HEK293 (cell line): ENCODE data around the gene UBE2D2.

Source experiments
- BCL11A ChIP-seq: fragments of 450-650 bp; formaldehyde crosslinking; IDR thresholded peaks from 2 replicates; pipeline ENCODE4 v1.5.1; 2016; ENCODE audit warnings: low read depth, missing biosample characterization, missing genetic modification characterization
- IKZF3 ChIP-seq: fragments of 450-650 bp; IDR thresholded peaks from 2 replicates; pipeline ENCODE4 v1.5.0; 2018; ENCODE audit warnings: missing biosample characterization, mild to moderate bottlenecking, missing genetic modification characterization, moderate library complexity
- KLF10 ChIP-seq: fragments of 450-650 bp; IDR thresholded peaks from 2 replicates; pipeline ENCODE4 v1.5.1; 2018; ENCODE audit warnings: missing biosample characterization, mild to moderate bottlenecking, missing genetic modification characterization
- KLF16 ChIP-seq: fragments of 450-650 bp; formaldehyde crosslinking; IDR thresholded peaks from 2 replicates; pipeline ENCODE4 v1.5.1; 2017; ENCODE audit warnings: missing biosample characterization, missing genetic modification characterization
- SETDB1 ChIP-seq: IDR thresholded peaks from one replicate; pipeline ENCODE4 v1.6.1; 2017; ENCODE audit warnings: mild to moderate bottlenecking, low read length, moderate library complexity, mixed read lengths; ENCODE audit not compliant: insufficient read length
- SP2 ChIP-seq: fragments of 450-650 bp; formaldehyde crosslinking; IDR thresholded peaks from 2 replicates; pipeline ENCODE4 v1.5.1; 2016; ENCODE audit warnings: missing biosample characterization, missing genetic modification characterization
- ZFP41 ChIP-seq: fragments of 450-650 bp; formaldehyde crosslinking; IDR thresholded peaks from 2 replicates; pipeline ENCODE4 v1.5.1; 2016; ENCODE audit warnings: missing biosample characterization, missing genetic modification characterization, borderline replicate concordance
- ZNF10 ChIP-seq: fragments of 450-650 bp; formaldehyde crosslinking; IDR thresholded peaks from 2 replicates; pipeline ENCODE4 v1.5.1; 2017; ENCODE audit warnings: missing biosample characterization, missing genetic modification characterization
- ZNF121 ChIP-seq: fragments of 450-650 bp; formaldehyde crosslinking; IDR thresholded peaks from 2 replicates; pipeline ENCODE4 v1.5.1; 2016; ENCODE audit warnings: missing biosample characterization, missing genetic modification characterization
- ZNF138 ChIP-seq: fragments of 450-650 bp; formaldehyde crosslinking; IDR thresholded peaks from 2 replicates; pipeline ENCODE4 v1.5.1; 2016; ENCODE audit warnings: missing biosample characterization, missing genetic modification characterization, borderline replicate concordance
- ZNF157 ChIP-seq: fragments of 450-650 bp; formaldehyde crosslinking; IDR thresholded peaks from 2 replicates; pipeline ENCODE4 v1.5.1; 2016; ENCODE audit warnings: missing biosample characterization, missing genetic modification characterization
- ZNF2 ChIP-seq: fragments of 450-650 bp; formaldehyde crosslinking; IDR thresholded peaks from 2 replicates; pipeline ENCODE4 v1.5.1; 2016; ENCODE audit warnings: missing biosample characterization, missing genetic modification characterization
- ZNF335 ChIP-seq: fragments of 450-650 bp; formaldehyde crosslinking; conservative IDR thresholded peaks from 2 replicates; pipeline ENCODE4 v1.5.1; 2016; ENCODE audit warnings: missing biosample characterization, missing genetic modification characterization
- ZNF341 ChIP-seq: fragments of 450-650 bp; formaldehyde crosslinking; IDR thresholded peaks from 2 replicates; pipeline ENCODE4; 2016; ENCODE audit warnings: low read depth, missing biosample characterization, missing genetic modification characterization
- ZNF366 ChIP-seq: fragments of 450-650 bp; formaldehyde crosslinking; conservative IDR thresholded peaks from 2 replicates; pipeline ENCODE4 v1.5.1; 2016; ENCODE audit warnings: missing biosample characterization, missing genetic modification characterization
- ZNF391 ChIP-seq: fragments of 450-650 bp; formaldehyde crosslinking; IDR thresholded peaks from 2 replicates; pipeline ENCODE4 v1.5.1; 2016; ENCODE audit warnings: low read depth, missing biosample characterization, missing genetic modification characterization, borderline replicate concordance
- ZNF394 ChIP-seq: fragments of 450-650 bp; formaldehyde crosslinking; IDR thresholded peaks from 2 replicates; pipeline ENCODE4 v1.5.1; 2016; ENCODE audit warnings: missing biosample characterization, missing genetic modification characterization, mild to moderate bottlenecking, moderate library complexity, borderline replicate concordance
- ZNF623 ChIP-seq: fragments of 450-650 bp; formaldehyde crosslinking; IDR thresholded peaks from 2 replicates; pipeline ENCODE4 v1.5.1; 2016; ENCODE audit warnings: missing biosample characterization, missing genetic modification characterization
- ZNF629 ChIP-seq: fragments of 450-650 bp; formaldehyde crosslinking; IDR thresholded peaks from 2 replicates; pipeline ENCODE4 v1.5.1; 2017; ENCODE audit warnings: missing biosample characterization, missing genetic modification characterization
- ZNF660 ChIP-seq: fragments of 450-650 bp; IDR thresholded peaks from 2 replicates; pipeline ENCODE4 v1.5.1; 2018; ENCODE audit warnings: missing biosample characterization, mild to moderate bottlenecking, missing genetic modification characterization
- ZNF707 ChIP-seq: fragments of 450-650 bp; formaldehyde crosslinking; IDR thresholded peaks from 2 replicates; pipeline ENCODE4 v1.5.1; 2016; ENCODE audit warnings: missing biosample characterization, missing genetic modification characterization
- TF ChIP-seq, protein P1 (sequence below): fragments of 450-650 bp; formaldehyde crosslinking; IDR thresholded peaks from 2 replicates; pipeline ENCODE4 v1.5.1; 2017; ENCODE audit warnings: missing biosample characterization, missing genetic modification characterization
- TF ChIP-seq, protein P2 (sequence below): fragments of 450-650 bp; formaldehyde crosslinking; IDR thresholded peaks from 2 replicates; pipeline ENCODE4 v1.5.1; 2016; ENCODE audit warnings: missing biosample characterization, missing genetic modification characterization
- TF ChIP-seq, protein P3 (sequence below): fragments of 450-650 bp; IDR thresholded peaks from 2 replicates; pipeline ENCODE4 v1.5.1; 2018; ENCODE audit warnings: missing biosample characterization, mild to moderate bottlenecking, missing genetic modification characterization
- TF ChIP-seq, protein P4 (sequence below): fragments of 450-650 bp; formaldehyde crosslinking; IDR thresholded peaks from 2 replicates; pipeline ENCODE4; 2016; ENCODE audit warnings: missing biosample characterization, missing genetic modification characterization
- TF ChIP-seq, protein P5 (sequence below): fragments of 450-650 bp; formaldehyde crosslinking; IDR thresholded peaks from 2 replicates; pipeline ENCODE4 v1.5.1; 2016; ENCODE audit warnings: missing biosample characterization, missing genetic modification characterization
- TF ChIP-seq, protein P6 (sequence below): fragments of 450-650 bp; formaldehyde crosslinking; IDR thresholded peaks from 2 replicates; pipeline ENCODE4 v1.5.1; 2016; ENCODE audit warnings: missing biosample characterization, missing genetic modification characterization
- TF ChIP-seq, protein P7 (sequence below): fragments of 450-650 bp; formaldehyde crosslinking; optimal IDR thresholded peaks from 2 replicates; pipeline ENCODE3; 2016; ENCODE audit warnings: missing biosample characterization, mild to moderate bottlenecking, missing genetic modification characterization

UBE2D2 gene

DNA sequence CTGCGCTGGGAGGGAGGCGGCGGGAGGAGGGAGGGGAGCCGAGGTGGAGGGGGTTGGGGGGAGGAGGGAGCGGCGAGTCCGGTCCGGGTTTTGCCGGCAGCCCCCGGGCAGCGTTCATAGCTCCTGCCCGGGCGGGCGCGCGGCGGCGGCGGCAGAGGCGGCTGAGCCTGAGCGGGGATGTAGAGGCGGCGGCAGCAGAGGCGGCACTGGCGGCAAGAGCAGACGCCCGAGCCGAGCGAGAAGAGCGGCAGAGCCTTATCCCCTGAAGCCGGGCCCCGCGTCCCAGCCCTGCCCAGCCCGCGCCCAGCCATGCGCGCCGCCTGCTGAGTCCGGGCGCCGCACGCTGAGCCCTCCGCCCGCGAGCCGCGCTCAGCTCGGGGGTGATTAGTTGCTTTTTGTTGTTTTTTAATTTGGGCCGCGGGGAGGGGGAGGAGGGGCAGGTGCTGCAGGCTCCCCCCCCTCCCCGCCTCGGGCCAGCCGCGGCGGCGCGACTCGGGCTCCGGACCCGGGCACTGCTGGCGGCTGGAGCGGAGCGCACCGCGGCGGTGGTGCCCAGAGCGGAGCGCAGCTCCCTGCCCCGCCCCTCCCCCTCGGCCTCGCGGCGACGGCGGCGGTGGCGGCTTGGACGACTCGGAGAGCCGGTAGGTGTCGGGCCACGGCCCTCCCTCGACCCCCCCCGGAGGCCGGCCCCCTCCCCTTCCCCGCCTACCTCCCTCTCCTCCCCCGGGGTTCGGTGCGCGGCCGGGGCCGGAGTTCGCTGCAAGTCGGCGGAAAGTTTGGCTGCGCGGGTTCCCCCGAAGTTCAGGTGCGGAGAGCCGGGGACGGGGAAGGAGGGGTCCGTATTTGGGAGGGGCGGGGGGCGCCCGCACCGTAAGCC is 87.3 kb downstream of the UBE2D2 start, which contains the start of gene CXXC5 (continued):
- TF ChIP-seq SETDB1: no peak
- TF ChIP-seq ZNF394 (tag by site-specific recombination): peak; percentile 15; the same call in 1 of the 2 replicates
- TF ChIP-seq SP2 (tag by site-specific recombination): peak; percentile 45
- TF ChIP-seq ZFP41 (tag by site-specific recombination): no peak
- TF ChIP-seq ZNF623 (tag by site-specific recombination): no peak
- TF ChIP-seq KLF16 (tag by site-specific recombination): peak; percentile 73
- TF ChIP-seq ZNF707 (tag by site-specific recombination): no peak
- no peak for TF ChIP-seq ZNF335 (tag by site-specific recombination)
- TF ChIP-seq ZNF138 (tag by site-specific recombination): no peak
- TF ChIP-seq, protein P1, sequence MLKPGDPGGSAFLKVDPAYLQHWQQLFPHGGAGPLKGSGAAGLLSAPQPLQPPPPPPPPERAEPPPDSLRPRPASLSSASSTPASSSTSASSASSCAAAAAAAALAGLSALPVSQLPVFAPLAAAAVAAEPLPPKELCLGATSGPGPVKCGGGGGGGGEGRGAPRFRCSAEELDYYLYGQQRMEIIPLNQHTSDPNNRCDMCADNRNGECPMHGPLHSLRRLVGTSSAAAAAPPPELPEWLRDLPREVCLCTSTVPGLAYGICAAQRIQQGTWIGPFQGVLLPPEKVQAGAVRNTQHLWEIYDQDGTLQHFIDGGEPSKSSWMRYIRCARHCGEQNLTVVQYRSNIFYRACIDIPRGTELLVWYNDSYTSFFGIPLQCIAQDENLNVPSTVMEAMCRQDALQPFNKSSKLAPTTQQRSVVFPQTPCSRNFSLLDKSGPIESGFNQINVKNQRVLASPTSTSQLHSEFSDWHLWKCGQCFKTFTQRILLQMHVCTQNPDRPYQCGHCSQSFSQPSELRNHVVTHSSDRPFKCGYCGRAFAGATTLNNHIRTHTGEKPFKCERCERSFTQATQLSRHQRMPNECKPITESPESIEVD (tag by site-specific recombination): no peak
- TF ChIP-seq ZNF157 (tag by site-specific recombination): no peak
- no peak for TF ChIP-seq BCL11A (tag by site-specific recombination)
- peak; percentile 66 for TF ChIP-seq ZNF341 (tag by site-specific recombination)
- no peak for TF ChIP-seq ZNF2 (tag by site-specific recombination)
- TF ChIP-seq ZNF121 (tag by site-specific recombination): no peak
- TF ChIP-seq, protein P2, sequence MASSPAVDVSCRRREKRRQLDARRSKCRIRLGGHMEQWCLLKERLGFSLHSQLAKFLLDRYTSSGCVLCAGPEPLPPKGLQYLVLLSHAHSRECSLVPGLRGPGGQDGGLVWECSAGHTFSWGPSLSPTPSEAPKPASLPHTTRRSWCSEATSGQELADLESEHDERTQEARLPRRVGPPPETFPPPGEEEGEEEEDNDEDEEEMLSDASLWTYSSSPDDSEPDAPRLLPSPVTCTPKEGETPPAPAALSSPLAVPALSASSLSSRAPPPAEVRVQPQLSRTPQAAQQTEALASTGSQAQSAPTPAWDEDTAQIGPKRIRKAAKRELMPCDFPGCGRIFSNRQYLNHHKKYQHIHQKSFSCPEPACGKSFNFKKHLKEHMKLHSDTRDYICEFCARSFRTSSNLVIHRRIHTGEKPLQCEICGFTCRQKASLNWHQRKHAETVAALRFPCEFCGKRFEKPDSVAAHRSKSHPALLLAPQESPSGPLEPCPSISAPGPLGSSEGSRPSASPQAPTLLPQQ (tag by site-specific recombination): peak; percentile 56
- TF ChIP-seq ZNF660 (tag by site-specific recombination): peak; percentile 71
- TF ChIP-seq ZNF10 (tag by site-specific recombination): no peak
- TF ChIP-seq, protein P3, sequence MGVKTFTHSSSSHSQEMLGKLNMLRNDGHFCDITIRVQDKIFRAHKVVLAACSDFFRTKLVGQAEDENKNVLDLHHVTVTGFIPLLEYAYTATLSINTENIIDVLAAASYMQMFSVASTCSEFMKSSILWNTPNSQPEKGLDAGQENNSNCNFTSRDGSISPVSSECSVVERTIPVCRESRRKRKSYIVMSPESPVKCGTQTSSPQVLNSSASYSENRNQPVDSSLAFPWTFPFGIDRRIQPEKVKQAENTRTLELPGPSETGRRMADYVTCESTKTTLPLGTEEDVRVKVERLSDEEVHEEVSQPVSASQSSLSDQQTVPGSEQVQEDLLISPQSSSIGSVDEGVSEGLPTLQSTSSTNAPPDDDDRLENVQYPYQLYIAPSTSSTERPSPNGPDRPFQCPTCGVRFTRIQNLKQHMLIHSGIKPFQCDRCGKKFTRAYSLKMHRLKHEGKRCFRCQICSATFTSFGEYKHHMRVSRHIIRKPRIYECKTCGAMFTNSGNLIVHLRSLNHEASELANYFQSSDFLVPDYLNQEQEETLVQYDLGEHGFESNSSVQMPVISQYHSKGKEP (tag by site-specific recombination): no peak
- TF ChIP-seq, protein P4, sequence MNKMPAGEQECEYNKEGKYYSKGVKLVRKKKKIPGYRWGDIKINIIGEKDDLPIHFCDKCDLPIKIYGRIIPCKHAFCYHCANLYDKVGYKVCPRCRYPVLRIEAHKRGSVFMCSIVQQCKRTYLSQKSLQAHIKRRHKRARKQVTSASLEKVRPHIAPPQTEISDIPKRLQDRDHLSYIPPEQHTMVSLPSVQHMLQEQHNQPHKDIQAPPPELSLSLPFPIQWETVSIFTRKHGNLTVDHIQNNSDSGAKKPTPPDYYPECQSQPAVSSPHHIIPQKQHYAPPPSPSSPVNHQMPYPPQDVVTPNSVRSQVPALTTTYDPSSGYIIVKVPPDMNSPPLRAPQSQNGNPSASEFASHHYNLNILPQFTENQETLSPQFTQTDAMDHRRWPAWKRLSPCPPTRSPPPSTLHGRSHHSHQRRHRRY (tag by site-specific recombination): no peak
- TF ChIP-seq, protein P5, sequence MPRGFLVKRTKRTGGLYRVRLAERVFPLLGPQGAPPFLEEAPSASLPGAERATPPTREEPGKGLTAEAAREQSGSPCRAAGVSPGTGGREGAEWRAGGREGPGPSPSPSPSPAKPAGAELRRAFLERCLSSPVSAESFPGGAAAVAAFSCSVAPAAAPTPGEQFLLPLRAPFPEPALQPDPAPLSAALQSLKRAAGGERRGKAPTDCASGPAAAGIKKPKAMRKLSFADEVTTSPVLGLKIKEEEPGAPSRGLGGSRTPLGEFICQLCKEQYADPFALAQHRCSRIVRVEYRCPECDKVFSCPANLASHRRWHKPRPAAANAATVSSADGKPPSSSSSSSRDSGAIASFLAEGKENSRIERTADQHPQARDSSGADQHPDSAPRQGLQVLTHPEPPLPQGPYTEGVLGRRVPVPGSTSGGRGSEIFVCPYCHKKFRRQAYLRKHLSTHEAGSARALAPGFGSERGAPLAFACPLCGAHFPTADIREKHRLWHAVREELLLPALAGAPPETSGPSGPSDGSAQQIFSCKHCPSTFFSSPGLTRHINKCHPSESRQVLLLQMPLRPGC (tag by site-specific recombination): 0 out of 2 replicates have a peak, but pooled peaks have one; percentile 23
- TF ChIP-seq IKZF3: no peak
- TF ChIP-seq, protein P6, sequence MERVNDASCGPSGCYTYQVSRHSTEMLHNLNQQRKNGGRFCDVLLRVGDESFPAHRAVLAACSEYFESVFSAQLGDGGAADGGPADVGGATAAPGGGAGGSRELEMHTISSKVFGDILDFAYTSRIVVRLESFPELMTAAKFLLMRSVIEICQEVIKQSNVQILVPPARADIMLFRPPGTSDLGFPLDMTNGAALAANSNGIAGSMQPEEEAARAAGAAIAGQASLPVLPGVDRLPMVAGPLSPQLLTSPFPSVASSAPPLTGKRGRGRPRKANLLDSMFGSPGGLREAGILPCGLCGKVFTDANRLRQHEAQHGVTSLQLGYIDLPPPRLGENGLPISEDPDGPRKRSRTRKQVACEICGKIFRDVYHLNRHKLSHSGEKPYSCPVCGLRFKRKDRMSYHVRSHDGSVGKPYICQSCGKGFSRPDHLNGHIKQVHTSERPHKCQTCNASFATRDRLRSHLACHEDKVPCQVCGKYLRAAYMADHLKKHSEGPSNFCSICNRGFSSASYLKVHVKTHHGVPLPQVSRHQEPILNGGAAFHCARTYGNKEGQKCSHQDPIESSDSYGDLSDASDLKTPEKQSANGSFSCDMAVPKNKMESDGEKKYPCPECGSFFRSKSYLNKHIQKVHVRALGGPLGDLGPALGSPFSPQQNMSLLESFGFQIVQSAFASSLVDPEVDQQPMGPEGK: peak; percentile 55; the same call in 1 of the 2 replicates
- no peak for TF ChIP-seq ZNF366 (tag by site-specific recombination)
- TF ChIP-seq, protein P7, sequence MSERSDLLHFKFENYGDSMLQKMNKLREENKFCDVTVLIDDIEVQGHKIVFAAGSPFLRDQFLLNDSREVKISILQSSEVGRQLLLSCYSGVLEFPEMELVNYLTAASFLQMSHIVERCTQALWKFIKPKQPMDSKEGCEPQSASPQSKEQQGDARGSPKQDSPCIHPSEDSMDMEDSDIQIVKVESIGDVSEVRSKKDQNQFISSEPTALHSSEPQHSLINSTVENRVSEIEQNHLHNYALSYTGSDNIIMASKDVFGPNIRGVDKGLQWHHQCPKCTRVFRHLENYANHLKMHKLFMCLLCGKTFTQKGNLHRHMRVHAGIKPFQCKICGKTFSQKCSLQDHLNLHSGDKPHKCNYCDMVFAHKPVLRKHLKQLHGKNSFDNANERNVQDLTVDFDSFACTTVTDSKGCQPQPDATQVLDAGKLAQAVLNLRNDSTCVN: peak; percentile 77
- TF ChIP-seq ZNF629: no peak
- no peak; the same call in 1 of the 2 replicates for TF ChIP-seq ZNF391 (tag by site-specific recombination)
- 0 out of 2 replicates have a peak, but pooled peaks have one; percentile 29 for TF ChIP-seq KLF10 (tag by site-specific recombination)
